MV-4-11 (cell line): Measurements from ENCODE around the gene GALNT14.
A peak's percentile ranks its signal among the peaks of the same experiment; 100 is the strongest.

Experiments
- DNase-seq: peaks from one replicate; lab custom pipeline; 2025; lab: John Stamatoyannopoulos, UW

GALNT14 gene

GRCh38 chr2:30888852-30889409 lies 249.3 kb downstream of the GALNT14 start:
- no peak for DNase-seq

GRCh38 chr2:30886080-30886479 lies 252.2 kb downstream of the GALNT14 start:
- DNase-seq = no peak

GRCh38 chr2:30883822-30884221 lies 254.4 kb downstream of the GALNT14 start:
- no peak for DNase-seq

- DNase-seq = no peak
Measured at GRCh38 chr2:30883184-30883583, 255.1 kb downstream of the GALNT14 start.

- no peak for DNase-seq
Measured at GRCh38 chr2:30880516-30880915, 257.7 kb downstream of the GALNT14 start.

- DNase-seq = no peak
Measured at GRCh38 chr2:30877833-30878232, 260.4 kb downstream of the GALNT14 start.

GRCh38 chr2:30872797-30873196 lies 265.4 kb downstream of the GALNT14 start:
- no peak for DNase-seq

GRCh38 chr2:30871980-30872789 lies 266.1 kb downstream of the GALNT14 start:
- no peak for DNase-seq

GRCh38 chr2:30871440-30871839 lies 266.8 kb downstream of the GALNT14 start:
- no peak for DNase-seq

- no peak for DNase-seq
Measured at GRCh38 chr2:30869988-30870387, 268.3 kb downstream of the GALNT14 start.

GRCh38 chr2:30867385-30867784 lies 270.9 kb downstream of the GALNT14 start:
- DNase-seq = no peak

- DNase-seq = peak; percentile 99
Measured at GRCh38 chr2:30866974-30867373, 271.3 kb downstream of the GALNT14 start.

- DNase-seq = peak; percentile 87
Measured at GRCh38 chr2:30865892-30866681, 272.2 kb downstream of the GALNT14 start.

GRCh38 chr2:30865243-30865642 lies 273.0 kb downstream of the GALNT14 start:
- DNase-seq = peak; percentile 1

- DNase-seq = peak; percentile 60
Measured at GRCh38 chr2:30862054-30862651, 276.1 kb downstream of the GALNT14 start.

GRCh38 chr2:30860726-30861125 lies 277.5 kb downstream of the GALNT14 start:
- DNase-seq = no peak
